GM18868 (cell line): ENCODE data around the gene PLAGL1.

Experiments
- ATAC-seq: cut with Tn5 transposase; IDR thresholded peaks from one replicate; pipeline ENCODE4 v1.9.1; 2021; ENCODE audit warnings: mild to moderate bottlenecking, moderate library complexity; ENCODE audit not compliant: unreplicated experiment

PLAGL1 gene

DNA sequence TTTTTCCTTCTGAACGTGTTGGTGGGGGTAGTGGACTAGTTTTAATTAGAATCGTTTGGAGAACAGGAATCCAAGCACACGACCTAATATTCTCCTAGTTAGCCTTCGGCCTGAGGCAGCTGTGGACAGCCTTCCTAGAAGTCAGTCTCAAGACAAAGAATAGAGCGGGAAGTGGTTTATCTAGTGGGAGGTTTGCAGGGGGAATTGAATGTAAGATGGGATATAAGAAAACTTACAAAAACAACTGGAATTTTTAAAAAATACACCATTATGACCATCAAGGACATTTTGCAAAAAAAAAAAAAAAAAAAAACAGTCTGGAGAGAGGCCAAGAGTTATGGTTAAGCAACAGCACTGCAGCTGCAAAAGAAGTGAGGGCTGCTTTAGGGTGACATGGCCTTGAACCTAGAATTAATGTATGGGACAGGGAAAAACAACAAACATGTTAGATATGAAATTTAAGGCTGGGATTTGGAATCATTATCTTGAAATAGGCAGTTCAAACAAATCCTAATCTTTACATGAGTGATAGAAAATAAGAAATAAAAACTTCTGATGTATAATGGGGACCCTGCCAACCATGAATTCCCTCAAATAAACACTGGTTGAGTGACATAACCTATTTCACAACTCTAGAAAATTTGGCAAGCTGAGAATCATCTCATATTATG is 40.2 kb downstream of the PLAGL1 start:
- ATAC-seq: no peak

DNA sequence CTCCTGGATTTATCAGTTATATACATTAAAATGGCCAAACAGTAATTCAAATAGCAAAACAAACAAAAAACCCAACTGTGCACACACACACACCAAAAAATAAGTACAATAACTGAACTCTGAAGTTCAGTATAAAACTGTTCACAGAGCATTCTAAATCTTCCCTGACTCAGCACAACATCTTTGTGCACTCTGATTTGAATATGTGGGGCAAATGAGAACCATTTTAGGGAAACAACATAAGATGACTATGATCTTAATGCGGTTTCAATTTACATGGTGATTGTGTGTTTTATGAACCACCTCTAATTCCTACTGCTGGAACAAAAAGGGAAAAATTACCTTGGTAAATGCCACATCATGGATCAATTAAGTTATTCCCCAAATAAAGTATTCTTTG is 41.7 kb downstream of the PLAGL1 start:
- ATAC-seq: no peak

DNA sequence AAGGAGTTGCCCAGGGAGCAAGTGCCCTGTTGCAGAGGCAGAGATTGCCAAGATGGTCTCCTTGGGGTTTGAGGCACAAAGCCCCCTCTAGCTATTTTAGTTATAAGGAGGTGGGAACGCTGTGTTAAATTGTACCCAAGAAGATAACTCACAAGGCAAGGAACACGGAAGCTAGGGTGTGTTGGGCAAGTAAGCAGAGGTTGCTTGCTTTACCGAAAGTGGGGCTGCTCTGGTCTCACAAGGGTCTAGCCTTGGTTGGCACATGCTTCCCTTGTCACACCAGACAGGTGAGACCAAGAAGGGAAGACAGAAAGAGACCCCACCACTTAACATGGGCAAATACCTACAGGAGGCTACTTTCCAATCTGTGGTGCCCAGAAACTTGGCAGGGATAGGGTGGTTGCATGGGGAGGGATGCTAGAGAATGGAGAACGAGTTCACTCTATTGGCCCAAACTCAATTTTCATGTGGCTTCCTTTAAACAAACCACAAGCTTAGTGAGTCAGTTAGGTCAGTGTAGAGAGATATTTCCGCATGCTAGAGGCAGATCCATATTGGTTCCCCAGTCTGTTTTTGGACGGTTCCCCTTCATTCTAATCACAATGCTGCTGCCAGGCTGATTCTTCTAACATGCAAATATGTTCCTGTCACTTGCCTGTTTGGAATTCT is 42.4 kb downstream of the PLAGL1 start:
- no peak for ATAC-seq

DNA sequence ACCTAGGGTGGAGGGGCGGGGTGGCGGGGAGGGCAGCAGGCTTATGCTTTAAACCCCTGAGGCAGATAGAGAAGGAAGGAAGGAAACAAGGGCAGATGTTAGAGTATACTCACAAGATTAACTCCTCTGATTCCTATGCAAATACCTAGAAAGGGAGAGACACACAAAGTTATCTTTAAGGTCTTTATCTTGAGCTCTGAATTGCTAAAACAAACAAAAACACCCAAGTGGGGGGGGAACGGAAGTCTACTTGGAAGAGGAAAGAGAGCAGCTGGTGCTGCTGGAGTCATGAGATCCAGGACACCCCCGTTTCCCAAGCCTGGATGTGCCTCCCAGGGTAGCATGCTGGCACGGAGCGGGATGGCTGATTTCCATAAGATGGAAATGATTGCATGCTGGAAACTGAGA is 43.4 kb downstream of the PLAGL1 start:
- no peak for ATAC-seq

DNA sequence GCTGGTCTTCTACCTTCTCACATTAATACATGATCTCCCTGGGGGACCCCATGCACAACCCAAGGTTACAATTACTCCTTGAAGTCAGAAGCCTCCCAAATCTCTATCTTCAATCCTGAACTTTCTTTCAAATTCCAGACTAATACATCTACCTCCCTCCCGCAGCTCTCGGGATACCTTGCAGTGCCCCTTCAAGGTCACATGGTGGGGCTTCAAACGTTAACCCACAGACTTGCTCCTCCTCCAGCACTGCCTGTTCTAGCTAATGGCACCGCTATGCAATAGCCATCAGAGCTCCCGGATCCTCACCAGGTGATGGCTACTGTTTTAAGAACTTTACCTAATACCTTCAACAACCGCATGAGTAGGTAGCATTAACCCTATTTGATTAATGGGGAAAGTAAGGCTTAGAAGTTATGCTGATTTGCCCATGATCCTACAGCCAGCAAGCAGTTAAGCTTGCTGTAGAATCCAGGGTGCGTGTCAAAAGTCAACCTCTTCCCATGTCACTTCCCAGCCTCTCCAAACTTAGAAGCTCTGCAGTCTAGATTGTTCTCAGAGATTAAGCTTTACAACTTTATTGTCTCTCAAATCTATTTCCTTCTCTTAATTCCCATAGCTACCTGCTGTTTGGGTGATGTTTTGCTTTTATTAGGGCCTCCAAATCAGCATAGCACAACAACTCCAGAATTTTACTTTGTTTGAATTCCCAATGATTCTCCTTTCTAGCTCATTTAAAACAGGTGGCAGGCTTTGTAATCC is 44.7 kb downstream of the PLAGL1 start:
- ATAC-seq: no peak

DNA sequence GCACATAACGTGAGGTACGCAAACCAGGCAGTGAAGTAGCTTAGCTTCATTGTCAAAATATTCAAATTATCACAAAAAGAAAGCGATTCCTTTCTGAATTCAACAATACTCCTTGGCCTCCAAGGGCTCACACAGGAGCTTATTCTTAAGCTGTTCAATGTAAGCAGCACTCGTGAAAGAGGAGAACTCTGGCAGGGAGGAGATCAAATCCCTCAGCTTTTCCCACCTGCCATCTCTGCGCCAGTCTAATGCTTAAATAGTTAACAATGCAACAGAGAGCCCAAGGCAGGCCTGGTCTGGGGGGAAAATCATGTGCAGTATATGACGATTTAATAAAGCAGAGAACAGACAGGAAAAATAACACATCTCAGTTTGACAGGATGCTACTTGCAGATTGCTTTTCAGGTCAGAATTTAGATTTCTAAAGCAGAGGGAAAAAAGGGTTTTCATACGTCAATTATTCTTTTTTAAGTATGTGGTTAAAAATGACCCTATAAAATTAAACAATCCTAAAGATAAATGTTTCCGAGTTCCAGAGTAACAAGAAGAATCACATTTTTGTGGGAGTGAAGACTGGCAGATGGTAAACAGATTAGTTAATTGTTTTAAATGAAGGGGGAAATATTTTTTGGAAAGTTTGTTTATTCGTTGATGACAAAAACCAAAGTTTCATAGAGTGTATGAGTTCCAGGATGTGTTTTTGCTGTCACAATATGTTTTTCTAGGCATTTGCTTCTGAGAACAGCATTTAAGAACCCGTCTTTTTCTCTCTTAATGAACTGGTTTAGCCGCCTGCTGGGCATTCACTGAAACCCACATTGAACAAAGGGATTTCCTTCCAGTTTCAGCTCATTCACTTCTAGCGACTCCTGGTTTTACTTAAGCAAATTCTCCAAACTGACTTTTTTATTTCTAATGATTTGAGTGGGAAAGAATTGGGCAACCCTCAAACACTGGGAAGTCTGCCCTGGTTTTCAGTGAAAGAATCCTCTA is 45.9 kb downstream of the PLAGL1 start:
- ATAC-seq: no peak

DNA sequence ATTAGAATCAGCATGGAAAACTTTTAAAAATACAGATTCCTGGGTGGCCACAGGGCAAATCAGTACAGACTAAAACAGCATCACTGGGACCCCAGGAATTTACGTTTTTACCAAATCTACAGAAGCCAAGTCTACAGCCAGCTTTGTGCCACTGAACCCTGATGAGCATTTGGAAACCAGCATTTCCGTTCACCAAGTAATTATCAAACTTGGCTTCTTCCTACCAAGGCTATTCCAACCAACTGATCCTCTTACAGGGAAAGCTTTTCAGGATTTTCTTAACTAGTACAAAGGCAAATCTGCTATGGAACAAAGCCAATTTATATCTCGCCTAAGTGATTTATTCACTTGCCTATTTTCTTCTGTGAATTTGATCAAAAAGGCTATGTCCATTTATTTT is 47.0 kb downstream of the PLAGL1 start:
- ATAC-seq: no peak

DNA sequence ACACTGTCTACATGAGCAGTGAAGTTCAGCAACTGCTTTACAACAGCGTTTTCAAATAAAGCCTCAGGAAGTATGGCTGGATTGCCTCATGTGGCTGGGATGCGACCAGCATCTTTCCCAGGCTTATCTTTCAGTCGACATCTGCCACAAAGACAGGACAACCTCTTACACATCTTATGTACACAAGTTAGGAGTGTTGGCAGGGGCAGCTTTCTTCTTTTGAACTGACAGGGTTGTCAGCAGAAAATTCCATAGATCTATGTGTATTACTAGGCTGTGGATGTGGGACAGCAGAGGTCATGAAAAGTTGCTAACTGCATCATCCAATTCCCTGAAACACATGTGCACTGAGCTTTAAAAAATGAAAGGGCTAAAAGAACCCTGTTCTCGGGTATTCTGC is 48.1 kb downstream of the PLAGL1 start:
- ATAC-seq: no peak

DNA sequence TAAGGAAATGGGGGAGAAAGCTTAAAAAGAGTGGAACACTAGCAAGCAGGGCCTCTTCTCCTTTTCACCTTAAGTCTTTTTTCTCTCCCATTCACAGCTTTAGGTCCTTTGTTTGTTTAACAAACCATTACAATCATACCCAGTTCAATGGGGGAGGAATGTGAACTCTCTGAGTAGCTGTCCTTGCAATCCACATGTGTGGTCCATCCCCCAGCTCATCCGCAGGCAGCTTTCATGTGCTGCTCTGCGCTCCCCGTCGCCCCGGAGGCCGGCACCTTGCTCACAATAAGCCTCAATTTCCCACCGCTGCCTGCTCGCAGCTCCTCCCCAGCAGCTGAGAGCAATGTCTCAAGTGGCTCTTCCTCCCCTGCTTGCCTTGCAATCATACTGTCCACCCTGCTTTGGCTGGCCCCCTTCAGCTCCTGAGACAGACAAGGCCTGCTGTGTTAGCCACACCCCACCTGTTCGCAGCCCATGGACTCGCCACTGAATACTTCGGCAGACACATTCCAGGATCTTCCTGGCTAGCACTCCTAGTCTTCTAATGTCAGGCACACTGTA is 49.1 kb downstream of the PLAGL1 start:
- ATAC-seq: no peak

DNA sequence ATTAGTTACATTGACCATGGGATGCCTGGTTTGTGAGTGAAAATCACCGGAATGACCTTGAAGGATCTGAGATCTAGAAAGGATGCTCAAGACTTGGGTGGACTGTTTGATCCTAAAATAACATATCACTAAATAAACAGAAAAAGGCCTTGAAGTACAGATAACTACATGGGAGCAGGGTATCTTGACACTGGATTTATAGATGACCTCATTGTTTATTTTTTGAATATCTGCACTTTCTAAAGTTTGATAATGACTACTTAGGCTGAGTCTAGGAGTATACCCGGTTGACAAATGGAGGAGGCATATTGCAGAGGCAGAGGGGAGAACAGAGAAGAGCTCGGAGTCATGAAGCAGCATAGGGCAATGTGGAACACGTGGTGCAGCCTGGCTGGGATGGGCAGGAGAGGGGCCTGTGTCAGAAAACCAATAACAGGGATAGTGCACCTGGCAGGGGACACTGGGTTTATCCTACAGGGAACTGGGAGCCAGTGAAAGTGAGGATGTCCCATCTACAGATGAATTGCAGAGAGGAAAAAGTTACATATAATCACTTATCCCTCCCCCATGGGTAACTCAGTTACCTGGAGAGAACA is 50.3 kb downstream of the PLAGL1 start:
- no peak for ATAC-seq

DNA sequence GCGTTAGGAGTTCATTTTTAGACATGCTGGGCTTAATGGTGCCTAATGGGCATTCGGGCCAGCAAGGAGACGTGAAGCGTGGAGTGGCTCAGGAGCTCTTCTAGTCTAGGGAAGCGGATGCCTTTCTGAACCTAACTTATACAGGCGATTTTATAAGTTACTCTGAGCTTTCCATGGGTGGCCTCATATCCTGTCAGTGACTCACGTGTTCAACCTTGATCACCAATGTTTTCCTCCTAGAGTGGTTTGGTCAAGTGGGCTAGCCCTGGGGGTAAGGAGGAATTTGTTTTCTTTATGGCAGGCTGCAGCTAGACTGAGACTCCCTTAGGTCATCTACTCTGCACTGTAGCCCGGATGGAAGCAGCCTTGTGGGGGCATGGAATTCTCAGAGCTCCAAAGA is 52.1 kb downstream of the PLAGL1 start:
- ATAC-seq: no peak

DNA sequence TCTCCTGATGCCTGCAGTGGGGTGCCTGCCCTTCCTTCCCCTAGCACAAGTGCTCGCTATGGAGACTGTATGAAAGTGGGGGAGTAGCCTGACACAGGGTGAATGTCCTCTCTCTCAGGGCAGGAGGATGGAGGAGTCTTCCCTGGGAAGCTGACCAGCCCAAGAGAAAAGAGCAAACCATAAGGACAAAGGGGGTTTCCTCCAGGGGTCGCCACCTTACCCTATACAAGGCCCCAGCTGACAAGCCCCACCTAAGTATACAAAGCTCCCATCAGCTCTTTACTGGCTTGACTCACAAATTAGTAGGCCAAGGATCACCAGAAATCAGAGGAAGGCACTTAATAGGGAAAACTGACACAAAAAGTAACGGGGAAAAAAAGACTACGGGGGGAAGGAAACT is 54.1 kb downstream of the PLAGL1 start:
- ATAC-seq: no peak

DNA sequence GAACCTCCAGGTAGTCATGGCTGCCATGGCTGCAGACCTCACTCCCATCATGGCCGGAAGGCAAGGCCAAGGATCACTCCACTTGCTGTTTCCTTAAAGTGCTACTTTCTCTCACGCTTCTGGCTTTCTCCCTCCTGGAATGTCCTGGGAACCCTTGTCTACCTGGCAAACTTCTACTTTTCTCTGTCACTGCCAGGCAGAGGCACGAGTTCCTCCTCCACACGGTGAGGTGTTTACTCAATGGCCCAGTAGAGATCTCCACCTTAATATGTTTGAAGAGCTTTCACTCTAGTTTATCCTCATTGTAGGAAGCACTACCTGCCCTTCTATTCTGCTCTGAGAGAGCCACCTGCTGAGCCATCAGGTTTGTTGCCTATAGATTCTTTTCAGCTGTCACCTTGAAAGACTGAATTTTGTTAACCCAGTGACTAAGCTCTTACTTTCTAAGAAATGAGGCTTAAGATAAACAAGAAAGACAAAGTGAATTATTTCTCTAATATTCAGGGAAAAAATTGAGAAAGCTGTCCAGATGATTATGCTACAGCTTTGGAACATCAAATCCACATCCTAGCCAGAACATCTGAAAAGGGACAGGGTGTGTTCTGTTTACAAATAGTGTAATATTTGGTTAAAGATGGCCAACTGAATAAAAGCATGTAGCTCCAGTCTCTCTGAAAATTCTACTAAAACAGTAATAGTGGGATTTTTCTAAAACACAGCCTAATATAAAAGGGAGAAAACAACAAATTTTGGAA is 54.9 kb downstream of the PLAGL1 start:
- ATAC-seq: no peak

DNA sequence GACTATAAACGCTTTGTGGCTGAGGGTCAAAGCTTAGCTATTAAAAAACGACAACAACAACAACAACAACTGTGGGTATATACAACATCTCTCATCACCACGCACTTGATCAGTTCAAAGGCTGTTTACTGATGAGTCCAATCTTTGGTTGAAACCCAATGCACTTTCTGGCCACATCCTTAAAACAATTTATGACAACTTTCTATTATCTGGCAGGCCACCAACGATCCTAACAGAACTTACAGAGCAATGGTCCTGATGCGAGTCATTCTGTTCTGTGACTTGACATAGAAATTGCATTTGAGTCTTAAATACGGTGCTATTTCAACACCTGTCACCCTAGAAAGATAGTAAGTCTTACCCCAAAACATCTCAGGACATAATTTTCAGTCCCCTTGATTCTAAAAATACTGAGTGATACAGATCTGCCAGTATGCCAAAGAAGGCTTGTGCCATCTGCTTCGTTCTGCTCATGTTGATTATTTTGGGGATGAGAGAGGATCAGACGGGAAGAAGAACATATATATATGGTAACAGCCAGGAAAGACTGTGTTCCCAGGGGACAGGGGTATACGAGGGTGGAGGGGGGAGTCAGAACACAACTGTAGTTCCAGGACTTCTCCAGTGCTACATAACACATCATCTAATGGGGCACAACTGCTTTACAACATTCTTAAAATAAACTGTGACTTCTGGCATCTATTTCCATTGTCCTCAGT is 55.8 kb downstream of the PLAGL1 start:
- no peak for ATAC-seq

DNA sequence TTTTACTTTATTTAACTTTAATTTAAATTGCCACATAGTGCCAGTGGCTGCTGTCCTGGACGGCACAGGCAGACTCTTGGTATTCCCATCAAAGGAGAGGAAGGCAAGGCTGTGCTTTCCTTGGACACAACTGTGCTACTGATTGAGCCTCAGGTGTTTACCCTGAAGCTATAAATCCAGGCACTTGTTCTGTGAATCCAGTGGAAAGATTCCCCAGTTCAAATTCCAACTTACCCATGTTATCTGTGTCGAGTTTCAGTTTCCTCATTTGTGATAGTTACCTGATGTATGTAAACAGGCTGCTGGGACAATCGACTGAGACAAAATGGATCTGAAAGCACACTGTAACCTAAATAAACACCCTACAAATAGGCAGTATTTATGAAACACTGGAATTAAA is 57.2 kb downstream of the PLAGL1 start:
- no peak for ATAC-seq

DNA sequence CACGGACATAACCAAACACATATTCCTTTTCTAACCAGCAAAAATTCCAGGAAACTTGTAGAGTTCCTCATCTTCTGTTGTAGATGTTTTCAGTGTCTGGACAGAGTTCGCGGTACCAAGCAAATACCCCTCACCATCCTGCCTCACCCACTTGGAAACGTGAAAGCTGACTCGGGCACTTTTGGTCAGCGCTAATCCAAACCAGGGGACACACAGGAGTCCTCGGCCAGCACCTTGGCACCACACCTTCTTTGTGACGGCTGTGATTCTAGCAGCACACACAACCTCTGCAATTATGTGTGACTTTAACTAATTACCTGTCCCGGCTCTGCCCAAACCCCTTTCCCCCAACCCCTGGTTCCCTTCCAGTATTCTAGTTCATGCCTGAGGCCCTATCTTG is 58.1 kb downstream of the PLAGL1 start:
- no peak for ATAC-seq

DNA sequence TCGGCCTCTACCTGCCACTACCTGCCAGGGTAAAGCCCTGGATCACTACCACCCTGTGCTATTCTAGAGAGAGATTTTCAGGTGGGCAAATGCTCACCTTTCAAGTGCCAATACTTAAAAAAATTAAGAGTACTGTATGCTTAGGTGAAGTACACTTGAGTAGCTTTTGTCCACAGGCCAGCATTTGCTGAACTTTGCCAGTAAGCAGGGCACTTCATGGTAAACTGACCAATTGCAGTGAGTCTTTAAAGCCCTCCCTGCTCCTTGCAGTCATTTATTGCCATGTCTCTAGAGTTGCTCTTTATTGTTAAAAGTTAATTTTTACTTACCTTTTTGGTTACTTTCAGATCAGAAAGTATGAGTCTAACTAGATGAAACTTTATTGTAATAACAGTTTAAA is 58.5 kb downstream of the PLAGL1 start:
- no peak for ATAC-seq

DNA sequence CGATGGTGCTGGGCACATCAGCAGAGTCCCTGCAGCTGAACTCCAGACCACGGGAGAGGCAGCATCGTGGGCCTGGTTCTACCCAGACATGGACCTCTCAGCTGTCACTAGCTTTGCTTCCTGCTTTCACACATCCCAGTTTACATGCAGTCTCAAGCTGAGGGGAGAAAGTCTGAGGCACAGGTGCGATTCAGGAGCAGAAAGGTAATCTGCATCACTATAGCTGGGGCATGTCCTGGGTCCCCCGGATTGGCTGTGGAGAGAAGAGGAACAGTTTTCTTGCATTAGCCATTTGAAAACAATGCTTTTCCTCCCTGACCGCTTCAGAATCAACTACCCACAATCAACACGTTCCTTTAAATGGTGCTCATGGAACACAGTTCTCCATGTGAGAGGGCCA is 59.9 kb downstream of the PLAGL1 start:
- no peak for ATAC-seq
